NCI-H2029 (cell line): ENCODE data around the gene RBM34.
"Not testable (repeated sequence)": the region's sequence is repeated elsewhere in the genome, so short reads cannot be mapped to it uniquely, and the experiment has no call there.

Experiments used
- DNase-seq: peaks from one replicate; lab custom pipeline; 2025; lab: John Stamatoyannopoulos, UW

Gene RBM34

GRCh38 chr1:235112297-235113182 is 48.5 kb downstream of the RBM34 start:
- no peak for DNase-seq

- no peak for DNase-seq
These were observed 49.9 kb downstream of the RBM34 start for GRCh38 chr1:235111107-235111506.

- no peak for DNase-seq
These were observed 52.2 kb downstream of the RBM34 start for GRCh38 chr1:235108876-235109275.

- no peak for DNase-seq
These were observed 52.9 kb downstream of the RBM34 start for GRCh38 chr1:235108185-235108593.

DNA sequence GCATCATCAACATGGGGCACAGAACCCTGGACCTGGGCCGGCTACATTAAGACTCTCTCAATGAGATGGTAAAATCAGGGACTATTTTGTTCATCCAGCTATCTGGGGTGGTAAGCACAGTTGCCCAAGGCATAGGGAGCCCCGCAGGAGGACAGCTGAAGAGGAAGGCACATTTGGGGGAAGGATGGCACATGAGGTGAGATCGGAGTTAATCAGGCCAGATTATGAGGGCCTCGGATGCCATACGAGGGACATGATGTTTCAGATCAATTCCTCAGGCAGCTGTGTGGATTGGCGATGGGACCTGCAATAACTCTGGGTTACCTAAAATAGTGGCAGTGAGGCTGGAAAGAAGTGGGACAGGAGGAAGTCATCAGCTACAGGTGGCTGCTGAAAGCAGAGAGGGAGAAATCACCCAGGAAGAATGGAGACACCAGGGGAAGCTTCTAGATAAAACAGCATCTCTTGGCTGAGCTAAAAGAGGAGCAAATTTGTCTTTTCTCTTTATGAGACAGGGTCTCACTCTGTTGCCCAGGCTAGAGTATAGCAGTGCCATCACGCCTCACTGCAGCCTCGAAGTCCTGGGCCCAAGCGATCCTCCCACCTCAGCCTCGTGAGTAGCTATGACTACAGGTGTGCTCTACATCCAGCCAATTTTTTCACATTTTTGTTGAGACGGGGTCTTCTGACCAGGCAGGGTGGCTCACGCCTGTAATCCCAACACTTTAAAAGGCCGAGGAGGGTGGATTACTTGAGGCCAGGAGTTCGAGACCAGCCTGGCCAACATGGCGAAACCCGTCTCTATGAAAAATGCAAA is 53.5 kb downstream of the RBM34 start:
- no peak for DNase-seq

- no peak for DNase-seq
These were observed 54.6 kb downstream of the RBM34 start for GRCh38 chr1:235106457-235106856.

DNA sequence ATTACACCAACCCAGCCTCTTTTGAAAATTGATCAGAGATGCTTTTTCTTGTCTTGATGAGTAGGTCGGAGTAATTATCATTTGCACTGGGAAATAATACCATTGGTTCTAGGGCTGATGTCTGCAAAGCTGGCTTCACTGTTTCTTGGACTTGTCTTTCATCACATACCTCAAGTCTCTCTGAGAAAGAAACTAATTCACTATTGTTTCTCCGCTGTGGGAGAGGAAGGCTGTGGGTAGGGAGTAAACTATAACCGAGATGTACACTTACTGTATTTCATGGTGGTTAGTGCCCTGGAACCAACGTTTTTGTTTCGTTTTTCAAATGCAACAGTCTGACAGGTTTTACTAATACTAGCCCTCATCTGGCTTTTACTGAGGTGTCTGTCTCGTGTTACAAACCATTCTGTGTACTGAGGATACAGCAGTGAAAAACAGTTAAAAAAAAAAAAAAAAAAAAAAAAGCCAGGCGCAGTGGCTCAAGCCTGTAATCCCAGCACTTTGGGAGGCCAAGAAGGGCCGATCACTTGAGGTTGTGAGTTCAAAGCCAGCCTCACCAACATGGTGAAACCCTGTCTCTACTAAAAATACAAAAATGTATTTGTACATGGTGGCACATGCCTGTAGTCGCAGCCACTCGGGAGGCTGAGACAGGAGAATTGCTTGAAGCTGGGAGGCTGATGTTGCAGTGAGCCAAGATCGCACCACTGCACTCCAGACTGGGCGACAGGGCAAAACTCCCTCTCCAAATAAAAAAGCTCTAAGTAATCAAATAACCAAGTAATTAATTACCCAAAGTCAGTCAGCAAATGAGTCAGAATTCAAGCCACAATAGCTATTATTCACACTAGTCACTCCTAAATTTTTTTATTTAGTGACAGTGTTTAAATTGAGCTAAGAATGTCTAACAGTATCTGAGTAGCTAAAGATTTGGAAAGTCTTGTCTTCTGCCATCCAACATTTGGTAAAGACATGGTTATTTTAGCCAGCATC is 55.7 kb downstream of the RBM34 start:
- no peak for DNase-seq

DNA sequence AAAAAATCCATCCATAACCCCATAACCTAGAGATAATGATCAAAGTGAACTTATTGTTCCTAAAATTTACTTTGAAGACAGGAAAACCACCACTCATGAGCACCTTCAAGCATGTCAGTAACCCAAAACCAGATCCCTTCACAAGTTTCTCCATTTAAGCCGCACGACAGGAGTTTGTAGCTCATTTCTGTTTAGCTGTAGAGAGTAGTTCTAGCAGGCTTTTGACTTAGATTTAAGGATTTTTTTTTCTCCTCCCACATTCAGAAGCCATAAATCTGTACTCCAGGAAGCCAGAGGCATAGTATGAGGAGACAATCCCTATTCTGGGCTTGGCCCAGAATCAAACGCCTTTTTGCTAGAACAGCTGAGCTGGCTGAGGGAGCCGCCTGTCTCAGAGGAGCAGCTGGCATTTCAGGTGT is 58.0 kb downstream of the RBM34 start:
- peak; percentile 32 for DNase-seq

DNA sequence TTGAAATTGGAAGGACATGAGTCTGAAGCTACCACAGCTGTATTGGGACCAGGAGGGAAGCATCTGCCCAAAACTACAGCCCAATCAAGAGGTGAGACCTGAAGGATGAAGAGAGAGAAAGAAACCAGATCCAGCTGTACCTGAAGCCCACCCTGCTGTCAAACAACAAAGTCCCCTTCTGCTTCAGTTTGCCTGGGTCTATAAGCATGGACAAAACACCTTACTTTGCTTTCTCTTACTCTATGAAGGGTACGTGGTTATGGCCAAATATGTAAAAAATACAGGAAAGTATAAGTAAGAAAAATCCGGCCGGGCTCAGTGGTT is 58.8 kb downstream of the RBM34 start:
- no peak for DNase-seq

DNA sequence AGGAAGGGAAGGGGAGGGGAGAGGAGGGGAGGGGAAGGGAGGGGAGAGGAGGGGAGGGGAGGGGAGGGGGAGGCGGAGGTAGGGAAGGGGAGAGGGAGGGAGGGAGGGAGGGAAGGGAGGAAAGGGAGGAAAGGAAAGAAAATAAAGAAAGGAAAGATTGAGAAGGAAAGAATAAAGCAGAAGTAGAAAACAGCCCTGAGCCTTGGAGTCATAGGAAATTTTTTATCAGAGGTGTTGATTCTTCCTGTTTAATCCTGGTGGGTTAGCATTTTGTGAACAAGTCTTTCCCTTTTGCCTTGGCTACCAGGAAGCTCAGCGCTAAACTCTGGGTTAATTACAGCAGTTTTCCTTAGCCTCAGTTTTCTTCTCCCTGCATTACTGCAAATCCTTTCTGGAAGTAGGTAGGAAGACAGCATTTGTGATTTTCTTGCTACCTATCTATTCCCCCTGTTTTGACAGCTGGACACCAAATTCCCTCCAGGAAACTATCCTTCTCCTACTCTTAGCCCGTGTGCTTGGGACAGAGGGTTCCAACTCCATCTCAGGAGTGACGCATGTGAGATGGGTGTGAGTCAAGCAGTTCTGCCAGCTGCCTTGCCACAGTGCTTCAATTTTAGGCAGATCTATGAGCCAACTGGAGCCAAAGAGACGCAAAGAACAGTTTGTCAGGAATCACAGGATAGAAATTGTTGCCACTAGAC is 59.3 kb downstream of the RBM34 start:
- DNase-seq, result no peak

- DNase-seq, result no peak
These were observed 60.8 kb downstream of the RBM34 start for GRCh38 chr1:235100194-235100772.

- no peak for DNase-seq
These were observed 62.1 kb downstream of the RBM34 start for GRCh38 chr1:235098991-235099390.

GRCh38 chr1:235098547-235098946 is 62.5 kb downstream of the RBM34 start:
- DNase-seq, result no peak

- DNase-seq, result not testable (repeated sequence)
These were observed 63.5 kb downstream of the RBM34 start for GRCh38 chr1:235097501-235097900.

GRCh38 chr1:235095938-235096562 is 65.0 kb downstream of the RBM34 start:
- no peak for DNase-seq

- DNase-seq, result peak; percentile 56
These were observed 67.1 kb downstream of the RBM34 start for GRCh38 chr1:235093696-235094592.

DNA sequence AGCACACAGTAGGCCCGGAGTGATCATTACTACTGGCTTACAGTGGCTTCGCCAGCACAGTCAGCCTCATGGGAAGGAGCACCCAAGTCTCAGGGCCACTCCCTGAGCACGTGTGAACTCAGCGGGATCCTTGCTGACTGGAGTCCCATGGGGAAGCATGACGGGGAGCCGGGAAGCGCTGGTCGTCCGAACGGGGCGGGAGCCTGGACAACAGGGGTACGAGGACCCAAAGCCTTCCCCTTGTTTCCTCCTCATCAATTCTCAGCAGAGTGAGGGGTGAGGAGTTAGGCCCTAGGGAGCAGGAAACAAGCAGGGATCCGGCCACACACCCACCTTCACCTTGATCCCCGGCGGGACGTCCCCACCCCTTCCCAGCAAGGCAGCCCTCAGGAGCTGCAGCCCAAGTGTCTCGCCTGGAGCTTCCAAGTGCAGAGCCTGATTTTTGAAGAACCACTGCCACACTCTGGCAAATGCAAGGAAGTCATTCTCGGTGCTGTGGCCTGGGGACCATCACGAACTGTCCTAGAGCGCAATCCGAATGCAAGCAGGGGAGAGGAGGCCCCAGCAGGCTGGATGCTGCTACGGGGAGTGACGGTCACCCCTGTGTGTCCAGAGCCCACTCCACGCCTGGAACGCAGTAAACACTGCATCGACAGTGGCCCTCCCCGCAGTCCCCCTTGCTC is 67.9 kb downstream of the RBM34 start:
- DNase-seq, result no peak

- DNase-seq, result not testable (repeated sequence)
These were observed 68.6 kb downstream of the RBM34 start for GRCh38 chr1:235092415-235092814.

- not testable (repeated sequence) for DNase-seq
These were observed 69.0 kb downstream of the RBM34 start for GRCh38 chr1:235092045-235092406.
